Fibroblast of pulmonary artery (primary cell): ENCODE data around the gene SLCO3A1.

Experiments
- DNase-seq: peaks from one replicate; pipeline ENCODE4 v3.0.0-alpha.2; 2010; ENCODE audit warnings: low read depth
- H3K4me3 ChIP-seq: replicated peaks from 2 replicates; pipeline ENCODE4 v1.5.1; 2011; ENCODE audit warnings: low read depth, mild to moderate bottlenecking, control low read depth, low read length, moderate library complexity
- TF ChIP-seq, protein P1 (sequence below): IDR thresholded peaks from 2 replicates; pipeline ENCODE4 v1.5.1; 2011; ENCODE audit warnings: mild to moderate bottlenecking, control low read depth, low read length, inconsistent platforms; ENCODE audit errors: missing control alignments

The SLCO3A1 gene

DNA sequence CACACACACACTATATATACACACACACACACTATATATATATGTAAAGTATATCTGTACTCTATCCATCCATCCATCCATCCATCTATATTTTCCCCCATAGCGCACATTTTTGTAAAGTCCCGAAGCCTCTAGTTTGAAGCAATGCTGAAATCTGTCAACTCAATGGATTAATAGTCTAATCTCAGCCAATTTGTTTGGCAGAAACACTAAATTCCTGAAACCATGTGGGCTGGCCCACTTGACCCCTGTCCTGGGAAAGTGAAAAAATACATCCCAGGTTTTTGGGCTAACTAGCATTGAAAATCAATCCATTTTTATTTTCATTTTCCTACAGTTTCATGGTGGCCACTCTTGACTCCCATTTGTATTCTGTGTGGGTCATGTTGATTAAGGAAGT, 166.7 kb downstream of the SLCO3A1 start:
- TF ChIP-seq, protein P1, sequence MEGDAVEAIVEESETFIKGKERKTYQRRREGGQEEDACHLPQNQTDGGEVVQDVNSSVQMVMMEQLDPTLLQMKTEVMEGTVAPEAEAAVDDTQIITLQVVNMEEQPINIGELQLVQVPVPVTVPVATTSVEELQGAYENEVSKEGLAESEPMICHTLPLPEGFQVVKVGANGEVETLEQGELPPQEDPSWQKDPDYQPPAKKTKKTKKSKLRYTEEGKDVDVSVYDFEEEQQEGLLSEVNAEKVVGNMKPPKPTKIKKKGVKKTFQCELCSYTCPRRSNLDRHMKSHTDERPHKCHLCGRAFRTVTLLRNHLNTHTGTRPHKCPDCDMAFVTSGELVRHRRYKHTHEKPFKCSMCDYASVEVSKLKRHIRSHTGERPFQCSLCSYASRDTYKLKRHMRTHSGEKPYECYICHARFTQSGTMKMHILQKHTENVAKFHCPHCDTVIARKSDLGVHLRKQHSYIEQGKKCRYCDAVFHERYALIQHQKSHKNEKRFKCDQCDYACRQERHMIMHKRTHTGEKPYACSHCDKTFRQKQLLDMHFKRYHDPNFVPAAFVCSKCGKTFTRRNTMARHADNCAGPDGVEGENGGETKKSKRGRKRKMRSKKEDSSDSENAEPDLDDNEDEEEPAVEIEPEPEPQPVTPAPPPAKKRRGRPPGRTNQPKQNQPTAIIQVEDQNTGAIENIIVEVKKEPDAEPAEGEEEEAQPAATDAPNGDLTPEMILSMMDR = no peak
- DNase-seq = no peak
- H3K4me3 ChIP-seq = no peak overlapping the region

DNA sequence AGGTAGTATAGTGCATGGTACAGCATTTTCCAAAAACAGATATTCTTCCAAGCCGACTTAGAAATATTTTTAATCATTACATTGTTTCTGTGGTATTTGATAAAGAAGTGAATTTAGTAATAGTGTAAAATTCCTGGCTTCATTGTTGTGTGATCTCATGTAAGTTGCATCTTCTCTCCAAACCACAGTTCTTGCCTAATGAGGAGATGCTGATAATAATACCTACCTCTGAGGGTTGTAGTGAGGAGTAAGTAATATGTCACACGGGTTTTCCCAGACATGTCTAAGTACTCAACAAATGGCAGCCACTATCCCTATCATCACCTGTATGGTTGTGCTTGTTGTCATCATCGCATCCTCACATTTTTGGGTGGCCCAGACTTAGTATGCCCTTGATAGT, 167.3 kb downstream of the SLCO3A1 start:
- DNase-seq = peak; percentile 73
- no peak overlapping the region for H3K4me3 ChIP-seq
- TF ChIP-seq, protein P1 = no peak

DNA sequence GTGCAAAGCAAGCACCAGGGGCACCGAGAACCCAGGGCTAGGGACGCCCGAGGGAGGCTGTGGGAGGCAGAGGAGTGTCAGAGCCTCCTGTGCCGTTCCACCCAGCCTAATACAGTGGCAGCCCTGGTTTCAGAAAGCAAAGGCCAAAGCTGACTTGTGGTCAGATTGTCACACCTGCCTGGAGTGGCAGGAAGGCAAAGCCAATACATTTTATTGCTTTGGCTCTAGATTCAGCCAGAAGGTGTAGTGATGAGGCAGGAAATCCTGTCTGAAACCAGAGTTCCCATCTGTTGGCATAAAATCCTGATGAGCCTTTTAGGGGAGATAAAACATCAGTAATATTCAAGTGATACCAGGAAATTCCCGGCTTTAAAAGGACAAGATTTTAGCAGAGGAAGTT, 168.3 kb downstream of the SLCO3A1 start:
- H3K4me3 ChIP-seq = no peak overlapping the region
- no peak for DNase-seq
- TF ChIP-seq, protein P1 = no peak

DNA sequence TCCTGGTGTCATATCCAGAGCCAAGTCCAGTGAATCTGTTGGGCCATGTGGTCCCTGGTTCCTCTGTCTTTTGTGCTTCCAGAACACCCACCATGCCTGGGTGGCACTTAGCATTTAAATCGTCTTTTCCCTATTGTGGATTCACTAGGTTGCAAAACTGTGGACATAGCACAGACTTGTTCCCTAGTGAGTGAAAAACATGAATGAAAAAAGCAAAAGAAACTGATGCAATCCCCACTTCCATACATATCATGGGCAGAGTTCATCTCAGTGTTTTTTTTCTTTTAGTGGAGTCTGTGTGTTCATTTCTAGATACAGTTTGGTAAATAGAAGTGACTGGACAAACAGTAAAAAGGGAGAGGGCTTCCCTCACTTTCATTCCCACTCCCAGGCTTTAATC, 170.5 kb downstream of the SLCO3A1 start:
- peak; percentile 29 for DNase-seq
- no peak overlapping the region for H3K4me3 ChIP-seq
- TF ChIP-seq, protein P1 = no peak

DNA sequence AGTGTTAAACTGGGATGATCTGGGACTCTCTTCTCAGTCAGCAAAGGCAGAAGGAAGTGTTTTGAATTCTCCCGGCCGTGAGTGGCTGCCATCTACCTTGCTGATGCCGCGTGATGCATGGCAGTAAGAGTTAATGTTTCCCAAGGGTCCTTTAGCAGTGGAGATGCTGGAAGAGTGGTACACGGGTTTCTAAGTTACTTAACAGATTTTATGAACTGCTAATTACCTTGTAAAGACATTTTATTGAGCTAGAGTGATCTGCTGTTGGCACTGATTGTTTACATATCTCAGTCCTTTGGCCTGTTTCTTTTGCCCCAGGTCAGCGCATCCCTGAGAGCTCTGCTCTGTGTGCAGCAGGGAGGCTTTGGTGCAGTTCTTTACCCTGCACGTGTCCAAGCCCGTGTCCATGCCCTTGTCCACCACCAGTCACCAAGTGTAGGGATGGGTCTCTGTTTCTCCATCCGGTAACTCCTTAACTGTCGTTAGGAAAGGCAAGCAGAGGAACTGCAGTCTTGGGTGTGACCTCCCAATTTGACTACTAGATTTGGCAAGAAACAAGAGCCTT, 172.3 kb downstream of the SLCO3A1 start:
- no peak overlapping the region for H3K4me3 ChIP-seq
- DNase-seq = no peak

DNA sequence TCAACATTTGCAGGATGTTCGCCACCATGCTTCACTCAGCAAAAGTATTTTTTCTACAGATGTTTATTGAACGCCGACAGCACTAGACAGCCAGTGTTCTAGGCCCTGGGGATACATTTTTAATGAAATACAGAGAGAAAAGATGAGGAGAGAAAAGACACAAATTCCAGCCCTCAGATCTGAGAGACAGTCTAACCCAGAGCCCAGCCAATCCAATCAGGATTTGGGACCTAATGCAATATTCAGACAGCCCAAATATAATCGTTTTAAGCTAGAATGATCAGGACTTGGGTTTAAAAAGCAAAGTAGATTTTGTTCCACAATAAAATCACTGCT, 174.8 kb downstream of the SLCO3A1 start:
- no peak overlapping the region for H3K4me3 ChIP-seq
- TF ChIP-seq, protein P1 = no peak
- no peak for DNase-seq

More for the DNA sequence above, 172.3 kb downstream of the SLCO3A1 start:
- TF ChIP-seq, protein P1 = no peak

DNA sequence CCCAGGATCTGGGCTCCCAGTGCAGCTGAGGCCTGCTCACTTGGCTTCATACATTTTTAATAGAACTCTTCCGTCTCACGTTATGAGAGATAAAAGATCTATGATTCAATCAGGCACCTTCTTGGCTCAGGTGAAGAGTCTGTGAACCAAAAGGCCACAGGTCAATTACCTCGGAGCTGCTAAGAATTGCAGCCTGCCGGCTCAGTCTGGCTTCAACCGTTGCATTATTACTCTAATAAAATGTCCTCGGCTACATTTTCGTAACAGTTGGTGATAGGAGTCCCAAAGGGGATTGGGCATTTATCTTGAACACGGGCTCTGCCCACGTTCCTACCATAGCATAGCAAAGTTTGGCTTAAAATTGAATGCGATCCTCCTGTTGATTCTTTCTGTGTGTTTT, 176.3 kb downstream of the SLCO3A1 start:
- no peak overlapping the region for H3K4me3 ChIP-seq
- DNase-seq = no peak
- TF ChIP-seq, protein P1 = no peak
